Spinal cord (tissue), 10 donors: Measurements from ENCODE around the gene ZBTB7B. TPM values are rescaled to one million over a fixed set of nuclear protein-coding genes. Genes with fewer than 3 reads are reported as not detected.

Experiments used
- DNase-seq, 6 donors: peaks; one replicate each; pipeline versions ENCODE4 v3.0.0 to v3.0.0-alpha.2; 2013 to 2015; ENCODE audit warnings: low spot score in 6 of 6, low read depth in 4 of 6
- H3K27ac ChIP-seq: one replicate; pipeline ENCODE4 v1.5.1; 2013; ENCODE audit warnings: low read depth, low read length, control low read depth
- H3K27me3 ChIP-seq: one replicate; pipeline ENCODE4 v1.6.1; 2013; ENCODE audit warnings: low read length; ENCODE audit not compliant: control insufficient read depth, insufficient read depth
- H3K36me3 ChIP-seq: one replicate; pipeline ENCODE4 v1.6.1; 2013; ENCODE audit warnings: low read length; ENCODE audit not compliant: control insufficient read depth, insufficient read depth
- H3K4me1 ChIP-seq: one replicate; pipeline ENCODE4 v1.6.1; 2013; ENCODE audit warnings: low read length; ENCODE audit not compliant: control insufficient read depth, insufficient read depth
- H3K4me3 ChIP-seq: one replicate; pipeline ENCODE4 v1.5.1; 2013; ENCODE audit warnings: low read depth, low read length, control low read depth
- H3K9me3 ChIP-seq: one replicate; pipeline ENCODE4 v1.6.1; 2013; ENCODE audit warnings: low read length; ENCODE audit not compliant: control insufficient read depth, insufficient read depth
- WGBS: methylation state at CpG from one replicate; pipeline ENCODE4 v1.1.5; 2013; ENCODE audit warnings: missing lambda C conversion rate; ENCODE audit not compliant: insufficient coverage; 5-methylcytosine and 5-hydroxymethylcytosine counted together
- polyA plus RNA-seq, 2 donors: library from polyadenylated mRNA; unstranded; fragments of 120-200 nt; gene quantifications; one replicate each; pipeline ENCODE4 v1.2.1, GENCODE V29; 2013; ENCODE audit not compliant: insufficient read length in 2 of 2
- total RNA-seq, 2 donors: library from RNA; depleted of rRNA in 1 of 2; stranded (reverse); fragments of 120-200 nt in 1 of 2; fragments of >200 nt in 1 of 2; gene quantifications; one replicate each; pipeline versions ENCODE4 v1.2.3 to v1.2.4, GENCODE V29; 2013 to 2014
- donor health status: healthy.

Gene ZBTB7B
- total and polyA plus RNA-seq, 4 donors = 7.3 to 10.7 (median 8.9) TPM

DNA sequence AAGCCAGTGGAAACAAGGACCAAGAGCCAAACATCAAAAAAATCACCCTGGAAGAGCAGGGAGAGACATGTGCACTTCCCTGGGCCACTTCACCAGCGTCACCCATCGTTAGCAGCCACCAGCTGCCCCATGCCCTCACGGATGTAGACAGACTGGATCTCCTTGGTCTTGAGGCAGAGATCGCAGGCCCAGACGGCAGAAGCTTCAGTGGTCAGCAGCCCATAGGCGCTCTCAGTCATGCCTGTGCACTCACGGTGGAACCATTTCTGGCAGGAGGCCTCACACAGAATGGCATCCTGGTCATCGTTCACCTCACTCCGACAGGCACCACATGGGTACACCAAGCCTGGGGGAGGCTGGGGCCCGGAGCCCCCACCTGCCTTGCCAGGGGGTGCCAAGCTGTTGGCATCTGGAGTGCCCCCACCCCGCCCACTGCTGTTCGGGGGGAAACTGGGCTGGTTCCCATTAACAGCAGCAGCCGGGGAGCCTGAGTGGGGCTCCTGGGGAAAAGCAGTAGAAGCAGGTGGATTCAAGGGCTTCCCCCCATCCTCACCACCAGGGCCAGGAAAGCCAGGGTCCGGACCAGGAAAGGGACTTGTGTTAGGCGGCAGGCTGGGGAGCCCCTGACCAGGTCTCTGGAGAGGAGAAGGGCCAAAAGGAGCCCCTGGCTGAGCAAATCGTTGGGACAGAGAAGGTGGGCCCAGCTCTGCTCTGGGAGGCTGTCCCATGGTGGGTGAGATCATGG, 43.7 kb upstream of the ZBTB7B start:
- whole genome bisulfite sequencing = 94% methylated on average over 13 of the region's 16 CpGs
- no peak overlapping the region for H3K27ac ChIP-seq

DNA sequence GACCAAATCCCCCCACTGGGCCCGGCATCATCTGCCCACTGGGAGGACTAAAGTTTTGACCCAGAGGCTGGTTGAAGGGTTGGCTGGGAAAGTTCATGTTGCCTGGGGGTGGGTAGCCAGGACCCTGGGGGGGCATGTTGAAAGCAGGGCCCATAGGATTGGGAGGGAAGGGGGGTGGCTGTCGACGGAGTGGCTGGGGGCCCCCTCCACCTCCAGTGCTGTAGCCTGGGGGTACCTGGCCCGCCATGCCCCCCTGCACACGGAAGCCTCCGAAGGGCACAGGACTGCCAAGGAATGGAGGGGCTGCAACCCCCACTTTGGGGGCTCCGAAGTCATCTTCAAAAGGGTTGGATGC, 43.2 kb upstream of the ZBTB7B start:
- no peak for DNase-seq
- Histone ChIP-seq H3K27ac (no peak overlapping the region), H3K36me3 (peaks cover 31% of the 10 kb centered on the region), H3K4me3 (no peak overlapping the region), H3K27me3 (no peaks in the 10 kb centered on the region), H3K9me3 (no peaks in the 10 kb centered on the region), H3K4me1 (peaks cover 56% of the 10 kb centered on the region)
- 99% methylated on average over 7 of the region's 7 CpGs for WGBS

More for the DNA sequence above, 43.7 kb upstream of the ZBTB7B start:
- no peak overlapping the region for H3K4me3 ChIP-seq
- peaks cover 62% of the 10 kb centered on the region for H3K4me1 ChIP-seq
- DNase-seq = no peak
- H3K27me3 ChIP-seq = no peaks in the 10 kb centered on the region
- no peaks in the 10 kb centered on the region for H3K9me3 ChIP-seq
- peaks cover 28% of the 10 kb centered on the region for H3K36me3 ChIP-seq

DNA sequence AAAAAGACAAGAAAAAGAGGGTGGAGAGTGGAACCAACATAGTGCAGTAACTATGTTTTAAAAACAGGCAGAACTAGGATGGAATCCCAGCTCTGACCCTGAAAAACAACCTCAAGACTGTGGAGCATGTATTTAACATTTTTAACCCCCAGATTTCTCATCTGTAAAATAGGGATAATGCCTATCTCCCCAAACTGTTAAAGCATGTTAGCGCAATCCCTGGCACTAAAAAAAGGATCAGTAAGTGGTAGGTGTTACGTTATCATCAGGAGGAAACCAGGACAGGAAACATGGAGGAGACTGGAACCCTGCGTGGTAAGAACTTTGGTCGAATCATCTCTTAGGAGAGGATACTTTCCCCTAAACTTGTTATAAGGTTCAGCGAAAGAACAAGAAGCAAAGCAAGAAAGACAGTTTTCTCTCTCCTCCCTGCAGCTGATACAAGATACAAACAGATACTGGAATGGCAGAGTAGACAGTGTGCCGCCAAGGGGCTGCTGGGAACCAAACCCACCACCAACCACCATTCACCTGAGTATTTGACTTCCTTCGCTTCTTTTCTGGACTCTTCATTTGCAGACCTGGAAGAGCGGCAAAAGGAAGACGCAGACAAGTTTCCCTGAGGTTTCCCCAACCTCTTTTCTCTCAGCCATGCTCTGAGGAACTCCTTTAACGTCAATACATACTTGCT, 42.0 kb upstream of the ZBTB7B start:
- Histone ChIP-seq H3K27me3 (no peaks in the 10 kb centered on the region), H3K4me3 (peak overlapping the region; percentile 91), H3K27ac (no peak overlapping the region), H3K9me3 (no peaks in the 10 kb centered on the region), H3K36me3 (peaks cover 39% of the 10 kb centered on the region), H3K4me1 (peaks cover 47% of the 10 kb centered on the region)
- no peak for DNase-seq
- 42% methylated on average over 3 of the region's 10 CpGs for WGBS

DNA sequence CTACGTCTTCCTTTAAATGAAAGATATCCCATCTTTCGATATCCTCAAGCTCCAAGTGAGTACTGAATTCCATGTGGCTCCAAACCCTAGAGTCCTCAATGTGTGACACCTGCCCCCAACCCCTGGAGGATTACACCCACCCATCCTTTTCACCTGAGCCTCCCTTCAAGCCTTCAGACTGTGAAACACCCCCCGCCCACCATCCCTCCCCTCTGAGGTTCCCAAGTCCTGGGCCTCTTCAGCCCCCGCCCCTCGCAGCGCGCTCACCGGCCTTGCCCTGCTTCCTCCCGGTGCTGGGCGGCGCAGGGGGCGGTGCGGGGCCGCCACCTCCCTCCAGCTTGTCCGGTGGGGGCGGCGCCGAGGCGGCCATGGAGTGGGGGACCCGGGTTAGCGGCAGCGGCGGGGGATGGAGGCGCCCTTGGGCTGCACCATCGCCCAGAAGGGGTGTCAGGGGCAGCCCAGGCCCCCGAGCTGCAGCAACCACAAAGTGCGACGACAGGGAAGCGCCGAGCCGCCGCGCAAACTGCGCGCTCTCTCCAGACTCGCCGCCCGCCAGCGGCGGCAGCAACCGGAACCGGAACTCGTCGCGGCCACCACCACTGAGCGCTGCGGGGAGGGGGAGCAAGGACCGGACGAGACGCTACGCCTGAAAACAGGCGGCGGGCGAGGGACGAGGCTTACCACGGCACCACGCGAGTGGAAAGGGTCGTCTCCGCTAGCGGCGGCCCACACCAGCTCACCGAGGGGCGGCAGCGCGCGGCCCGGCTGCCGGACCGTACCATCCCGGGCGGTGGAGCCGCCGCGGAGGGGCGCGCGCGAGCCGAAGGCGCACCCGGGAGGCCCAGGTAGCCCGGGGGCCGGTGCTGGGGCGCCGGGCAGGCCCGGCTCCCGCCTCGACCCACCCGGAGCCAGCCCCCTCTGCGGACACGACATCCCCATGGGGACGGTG, 41.1 kb upstream of the ZBTB7B start, which contains the start of gene PYGO2:
PYGO2 (minus strand) TSS at position 576 of the 949 bp plus-strand sequence; CDS start at position 370, 206 bp downstream.
- Histone ChIP-seq H3K36me3 (peaks cover 47% of the 10 kb centered on the region), H3K27me3 (no peaks in the 10 kb centered on the region), H3K4me1 (peaks cover 44% of the 10 kb centered on the region), H3K9me3 (no peaks in the 10 kb centered on the region), H3K27ac (peak within 1 kb of the TSS; percentile 96), H3K4me3 (peak within 1 kb of the TSS; percentile 91)
- peak in 2 of 6 donors; percentile 92 for DNase-seq
- WGBS = under 1% methylated on average over 93 of the region's 93 CpGs

DNA sequence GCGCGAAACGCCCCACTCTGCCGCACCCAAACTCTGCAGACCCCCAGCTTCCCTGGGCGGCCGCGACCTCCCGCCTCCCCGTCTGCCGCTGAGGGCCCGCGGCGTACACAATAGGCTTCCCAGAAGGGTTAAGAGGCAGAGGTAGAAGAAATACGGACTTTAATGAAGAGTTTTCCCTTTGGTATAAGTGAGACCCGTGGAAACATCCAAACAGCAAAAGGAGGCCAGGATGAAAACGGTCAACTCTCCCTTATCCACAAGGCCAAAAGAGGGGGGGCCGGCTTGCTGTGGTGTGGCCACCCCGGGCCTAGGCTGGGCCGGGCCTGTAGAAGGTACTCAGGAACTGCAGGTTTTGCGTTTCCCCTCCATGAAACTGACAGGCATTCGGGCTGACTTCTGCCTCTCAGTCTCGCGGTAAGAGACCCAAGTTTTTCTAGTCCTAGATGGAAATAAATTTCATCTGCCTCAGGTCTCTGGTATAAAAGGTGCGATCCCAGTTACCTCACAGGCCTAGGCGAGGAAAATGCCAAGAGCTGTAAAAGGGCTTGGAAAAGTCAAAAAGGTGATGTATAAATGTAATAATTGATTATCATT, 40.3 kb upstream of the ZBTB7B start:
- Histone ChIP-seq H3K27ac (peak overlapping the region; percentile 96), H3K27me3 (no peaks in the 10 kb centered on the region), H3K4me1 (peaks cover 36% of the 10 kb centered on the region), H3K36me3 (peaks cover 53% of the 10 kb centered on the region), H3K4me3 (peak overlapping the region; percentile 91), H3K9me3 (no peaks in the 10 kb centered on the region)
- 8% methylated on average over 19 of the region's 25 CpGs for WGBS
- peak in 1 of 6 donors; percentile 61 for DNase-seq

DNA sequence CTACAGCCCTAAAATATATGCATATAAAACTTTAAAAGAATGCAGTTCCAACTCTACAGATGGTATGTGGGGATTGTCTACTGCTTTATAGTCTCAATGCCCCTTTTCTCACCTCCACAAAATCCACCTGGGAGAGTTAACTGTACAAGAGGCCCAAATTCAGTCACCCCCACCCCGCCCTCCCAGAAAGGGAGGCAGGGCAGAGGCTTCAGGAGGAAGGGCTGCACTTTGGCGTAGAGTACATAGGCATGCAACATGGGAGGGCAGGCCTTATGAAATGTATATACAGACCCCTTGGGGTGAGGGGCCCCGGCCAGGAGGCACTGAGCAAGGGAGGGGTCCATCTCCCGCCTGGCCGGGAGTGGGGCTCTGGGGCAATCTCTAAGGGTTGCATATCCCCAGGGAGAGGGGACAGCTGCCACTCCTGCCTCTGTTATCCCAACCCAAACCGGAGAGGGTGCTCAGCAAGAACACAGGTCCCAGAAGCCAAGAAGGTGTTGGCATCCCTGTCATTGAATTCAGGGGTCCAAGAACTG, 39.7 kb upstream of the ZBTB7B start:
- peaks cover 59% of the 10 kb centered on the region for H3K36me3 ChIP-seq
- H3K9me3 ChIP-seq = no peaks in the 10 kb centered on the region
- WGBS = 63% methylated on average over 6 of the region's 6 CpGs
- H3K4me3 ChIP-seq = no peak overlapping the region
- DNase-seq = no peak
- peaks cover 34% of the 10 kb centered on the region for H3K4me1 ChIP-seq
- H3K27me3 ChIP-seq = no peaks in the 10 kb centered on the region
- no peak overlapping the region for H3K27ac ChIP-seq

DNA sequence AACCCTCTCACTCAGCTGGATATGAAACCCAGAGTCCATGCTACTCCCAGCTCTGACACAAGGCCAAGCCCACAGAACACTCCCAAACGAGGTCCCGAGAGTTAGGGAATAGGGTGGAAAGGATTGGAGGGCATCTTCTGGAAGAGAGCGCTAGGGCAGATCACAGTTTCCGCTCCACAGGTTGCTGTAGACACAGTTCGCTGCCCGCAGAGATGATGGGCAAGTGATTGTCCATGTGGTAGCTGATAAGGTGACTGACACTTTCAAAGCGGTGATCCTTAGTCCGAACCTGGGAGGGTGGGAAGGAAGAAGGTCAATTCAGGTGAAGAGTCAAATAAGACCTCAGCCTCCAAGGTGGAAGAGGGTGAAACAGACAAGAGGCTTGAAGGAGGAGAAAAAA, 39.0 kb upstream of the ZBTB7B start:
- Histone ChIP-seq H3K27me3 (no peaks in the 10 kb centered on the region), H3K27ac (no peak overlapping the region), H3K36me3 (peaks cover 58% of the 10 kb centered on the region), H3K4me3 (no peak overlapping the region), H3K4me1 (peaks cover 32% of the 10 kb centered on the region), H3K9me3 (no peaks in the 10 kb centered on the region)
- WGBS = 97% methylated on average over 6 of the region's 8 CpGs
- no peak for DNase-seq

DNA sequence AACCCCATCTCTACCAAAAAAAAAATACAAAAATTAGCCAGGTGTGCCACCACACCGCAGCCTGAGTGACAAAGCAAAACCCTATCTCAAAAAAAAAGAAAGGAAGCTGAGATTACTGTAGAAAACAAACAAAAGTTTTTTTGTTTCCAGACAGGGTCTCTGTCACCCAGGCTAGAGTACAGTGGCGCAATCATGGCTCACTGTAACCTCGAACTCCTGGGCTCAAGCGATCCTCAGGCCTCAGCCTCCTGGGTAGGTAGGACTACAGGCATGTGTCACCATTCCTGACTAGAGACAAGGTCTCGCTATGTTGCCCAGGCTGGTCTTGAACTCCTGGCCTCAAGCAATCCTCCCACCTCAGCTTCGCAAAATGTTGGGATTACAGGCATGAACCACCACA, 38.2 kb upstream of the ZBTB7B start:
- 96% methylated on average over 4 of the region's 6 CpGs for WGBS
- Histone ChIP-seq H3K4me3 (no peak overlapping the region), H3K36me3 (peaks cover 53% of the 10 kb centered on the region), H3K4me1 (peaks cover 32% of the 10 kb centered on the region), H3K27me3 (no peaks in the 10 kb centered on the region), H3K9me3 (no peaks in the 10 kb centered on the region), H3K27ac (no peak overlapping the region)
- no peak for DNase-seq

DNA sequence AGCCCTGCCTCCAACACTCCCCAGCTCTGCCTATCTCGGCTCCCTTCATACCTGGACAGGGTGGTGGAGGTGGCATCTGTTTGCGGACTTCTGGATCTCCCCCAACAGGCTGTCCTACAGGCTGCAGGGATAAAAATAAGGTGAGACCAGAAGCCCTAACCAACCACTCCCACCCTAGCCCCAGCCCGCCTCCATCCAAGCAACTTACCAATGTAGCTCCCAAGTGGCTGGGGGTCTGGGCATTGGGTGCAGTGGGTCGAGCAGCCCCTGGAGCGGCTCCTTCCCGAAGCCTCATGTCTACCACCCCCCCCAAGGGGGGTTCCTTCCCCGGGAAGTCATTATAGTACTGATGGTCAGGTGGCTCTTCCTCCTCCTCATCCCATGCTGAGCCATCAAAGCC, 36.5 kb upstream of the ZBTB7B start:
- no peak overlapping the region for H3K4me3 ChIP-seq
- H3K9me3 ChIP-seq = no peaks in the 10 kb centered on the region
- no CpG with 5 or more reads among the region's 7 CpGs for WGBS
- H3K4me1 ChIP-seq = peaks cover 45% of the 10 kb centered on the region
- H3K27me3 ChIP-seq = no peaks in the 10 kb centered on the region
- H3K27ac ChIP-seq = no peak overlapping the region
- no peak for DNase-seq
- peaks cover 47% of the 10 kb centered on the region for H3K36me3 ChIP-seq
